ENCODE data around the gene LYZ. TPM values are rescaled to one million over a fixed set of nuclear protein-coding genes. Genes with fewer than 3 reads are reported as not detected.

Gene LYZ
- total RNA-seq, 1 experiment from 2014 or later: 1.3 TPM

- Histone ChIP-seq H3K27me3 (ENCODE audit: insufficient read depth, low read length) (no peaks in the 10 kb centered on the region), H3K4me2 (ENCODE audit: low read length) (no peak overlapping the region), H3K4me1 (ENCODE audit: control insufficient read depth in 1 of 2, insufficient read depth in 2 of 2, low read length in 2 of 2) (no peaks in the 10 kb centered on the region), H3K36me3 (ENCODE audit: control insufficient read depth in 1 of 2, insufficient read depth in 2 of 2, low read length in 2 of 2) (no peaks in the 10 kb centered on the region), H3K27ac (ENCODE audit: low read depth, low read length) (no peak overlapping the region), H4K20me1 (ENCODE audit: insufficient read depth) (no peaks in the 10 kb centered on the region), H3K9me2 (ENCODE audit: insufficient read depth) (no peaks in the 10 kb centered on the region), H3K9ac (ENCODE audit: low read length) (no peak overlapping the region), H3K4me3 (replicated peaks in 1 of 2; ENCODE audit: low read depth in 1 of 2, low read length in 2 of 2) (no peak overlapping the region), H3K79me2 (ENCODE audit: insufficient read depth, low read length) (no peaks in the 10 kb centered on the region), H3K9me3 (ENCODE audit: control insufficient read depth in 1 of 2, insufficient read depth in 1 of 2, low read depth in 1 of 2, low read length in 2 of 2) (no peaks in the 10 kb centered on the region), H2AFZ (ENCODE audit: low read depth, low read length, poor library complexity, severe bottlenecking) (no peak overlapping the region)
- no peak for DNase-seq (ENCODE audit: low read depth, low spot score)
- intact Hi-C loops (cut with micrococcal nuclease): no loop called here
- ChIA-PET RAD21 (ENCODE audit: low non-redundant PET in 1 of 2, low total read pairs in 2 of 2, uncharacterized antibody in 2 of 2, unreplicated experiment in 2 of 2) (no interaction called here), POLR2A (no interaction called here), CTCF (interaction anchor here (1.1 kb wide), 1 partner anchor 30 kb away, joined by 4 read pairs; no protein-coding TSS in a partner anchor)
- TF ChIP-seq POLR2AphosphoS5 (IDR thresholded peaks at IDR 0.05; ENCODE audit: low read depth, low read length) (no peak), SRF (IDR thresholded peaks at IDR 0.05; ENCODE audit: low read depth) (no peak), SIN3A (IDR thresholded peaks at IDR 0.05; ENCODE audit: low read depth) (no peak), EGR1 (IDR thresholded peaks at IDR 0.05; ENCODE audit: low read depth) (no peak), CBX3 (IDR thresholded peaks at IDR 0.05; ENCODE audit: low read depth) (no peak), ZNF274 (IDR thresholded peaks at IDR 0.05; ENCODE audit: low read depth, low read length) (no peak), ZFX (IDR thresholded peaks at IDR 0.05) (no peak), POLR2A (IDR thresholded peaks at IDR 0.05; ENCODE audit: borderline replicate concordance, extremely low read depth, insufficient read depth, insufficient read length) (no peak), JUND (IDR thresholded peaks at IDR 0.05) (no peak), CEBPB (IDR thresholded peaks at IDR 0.05; ENCODE audit: low read depth) (no peak), SP1 (IDR thresholded peaks at IDR 0.05; ENCODE audit: low read depth) (no peak), ATF3 (IDR thresholded peaks at IDR 0.05) (no peak), EZH2 (IDR thresholded peaks at IDR 0.05) (no peak), TCF7L2 (IDR thresholded peaks at IDR 0.05; ENCODE audit: borderline replicate concordance, extremely low read depth, insufficient read depth, insufficient read length) (no peak)
- TF ChIP-seq, protein P1, sequence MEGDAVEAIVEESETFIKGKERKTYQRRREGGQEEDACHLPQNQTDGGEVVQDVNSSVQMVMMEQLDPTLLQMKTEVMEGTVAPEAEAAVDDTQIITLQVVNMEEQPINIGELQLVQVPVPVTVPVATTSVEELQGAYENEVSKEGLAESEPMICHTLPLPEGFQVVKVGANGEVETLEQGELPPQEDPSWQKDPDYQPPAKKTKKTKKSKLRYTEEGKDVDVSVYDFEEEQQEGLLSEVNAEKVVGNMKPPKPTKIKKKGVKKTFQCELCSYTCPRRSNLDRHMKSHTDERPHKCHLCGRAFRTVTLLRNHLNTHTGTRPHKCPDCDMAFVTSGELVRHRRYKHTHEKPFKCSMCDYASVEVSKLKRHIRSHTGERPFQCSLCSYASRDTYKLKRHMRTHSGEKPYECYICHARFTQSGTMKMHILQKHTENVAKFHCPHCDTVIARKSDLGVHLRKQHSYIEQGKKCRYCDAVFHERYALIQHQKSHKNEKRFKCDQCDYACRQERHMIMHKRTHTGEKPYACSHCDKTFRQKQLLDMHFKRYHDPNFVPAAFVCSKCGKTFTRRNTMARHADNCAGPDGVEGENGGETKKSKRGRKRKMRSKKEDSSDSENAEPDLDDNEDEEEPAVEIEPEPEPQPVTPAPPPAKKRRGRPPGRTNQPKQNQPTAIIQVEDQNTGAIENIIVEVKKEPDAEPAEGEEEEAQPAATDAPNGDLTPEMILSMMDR (IDR thresholded peaks at IDR 0.05 in 2 of 3, conservative IDR thresholded peaks at IDR 0.05 in 1 of 3; ENCODE audit: borderline replicate concordance in 1 of 3, insufficient read depth in 1 of 3, low read depth in 2 of 3, low read length in 2 of 3): no peak
- TF ChIP-seq, protein P2, sequence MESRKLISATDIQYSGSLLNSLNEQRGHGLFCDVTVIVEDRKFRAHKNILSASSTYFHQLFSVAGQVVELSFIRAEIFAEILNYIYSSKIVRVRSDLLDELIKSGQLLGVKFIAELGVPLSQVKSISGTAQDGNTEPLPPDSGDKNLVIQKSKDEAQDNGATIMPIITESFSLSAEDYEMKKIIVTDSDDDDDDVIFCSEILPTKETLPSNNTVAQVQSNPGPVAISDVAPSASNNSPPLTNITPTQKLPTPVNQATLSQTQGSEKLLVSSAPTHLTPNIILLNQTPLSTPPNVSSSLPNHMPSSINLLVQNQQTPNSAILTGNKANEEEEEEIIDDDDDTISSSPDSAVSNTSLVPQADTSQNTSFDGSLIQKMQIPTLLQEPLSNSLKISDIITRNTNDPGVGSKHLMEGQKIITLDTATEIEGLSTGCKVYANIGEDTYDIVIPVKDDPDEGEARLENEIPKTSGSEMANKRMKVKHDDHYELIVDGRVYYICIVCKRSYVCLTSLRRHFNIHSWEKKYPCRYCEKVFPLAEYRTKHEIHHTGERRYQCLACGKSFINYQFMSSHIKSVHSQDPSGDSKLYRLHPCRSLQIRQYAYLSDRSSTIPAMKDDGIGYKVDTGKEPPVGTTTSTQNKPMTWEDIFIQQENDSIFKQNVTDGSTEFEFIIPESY (IDR thresholded peaks at IDR 0.05; ENCODE audit: extremely low read depth, insufficient replicate concordance, low read length): no peak
- no peak for ATAC-seq
- BruUV-seq (replicated peaks): no TSS peak
Measured at GRCh38 chr12:69321351-69321750, 26.8 kb upstream of the LYZ start.
